ENCODE results near the gene TTC3.
A peak's percentile ranks its signal among the peaks of the same experiment; 100 is the strongest.
"Not testable (repeated sequence)": the region's sequence is repeated elsewhere in the genome, so short reads cannot be mapped to it uniquely, and the experiment has no call there.

Gene TTC3

DNA sequence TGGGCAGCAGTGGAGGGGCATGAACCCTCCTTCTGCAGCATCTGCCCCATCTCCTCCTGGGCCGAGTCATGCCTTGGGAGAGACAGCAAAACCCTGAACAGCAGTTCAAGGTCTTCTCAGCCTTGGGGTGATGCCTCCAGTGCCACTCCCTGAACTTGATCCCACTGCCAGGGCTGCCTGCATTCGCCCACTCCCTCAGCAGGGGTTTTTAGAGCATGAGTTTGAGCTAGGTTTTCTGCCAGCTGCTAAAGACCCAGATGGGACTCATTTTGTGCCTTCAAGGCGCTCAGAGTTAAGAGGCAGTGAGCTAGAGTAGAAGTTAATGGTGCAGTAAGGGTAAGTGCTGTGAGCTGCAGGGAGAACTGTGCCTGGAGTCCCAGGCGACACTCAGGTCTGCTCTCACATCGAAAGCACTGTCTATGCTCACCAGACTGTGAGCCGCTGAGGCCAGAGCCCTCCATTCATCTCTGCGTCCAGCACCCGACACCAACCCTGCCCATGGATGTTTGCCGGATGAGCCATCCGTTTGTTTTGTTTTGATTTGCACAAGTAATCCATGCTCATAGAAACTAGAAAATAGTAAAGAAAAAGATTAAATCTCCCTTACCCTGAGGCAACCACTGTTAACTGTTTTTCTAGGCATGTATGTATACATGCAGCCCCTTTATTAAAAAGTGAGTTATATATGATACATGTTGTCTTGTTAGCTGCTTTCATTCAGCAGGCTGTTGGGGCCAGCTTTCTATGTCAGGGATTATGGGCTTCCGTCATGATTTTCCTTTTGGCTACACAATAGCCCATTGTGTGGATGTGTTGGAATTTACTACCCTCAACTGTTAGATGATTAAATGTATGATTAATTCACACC lies 126.2 kb downstream of the TTC3 start:
- DNase-seq, result no peak

DNA sequence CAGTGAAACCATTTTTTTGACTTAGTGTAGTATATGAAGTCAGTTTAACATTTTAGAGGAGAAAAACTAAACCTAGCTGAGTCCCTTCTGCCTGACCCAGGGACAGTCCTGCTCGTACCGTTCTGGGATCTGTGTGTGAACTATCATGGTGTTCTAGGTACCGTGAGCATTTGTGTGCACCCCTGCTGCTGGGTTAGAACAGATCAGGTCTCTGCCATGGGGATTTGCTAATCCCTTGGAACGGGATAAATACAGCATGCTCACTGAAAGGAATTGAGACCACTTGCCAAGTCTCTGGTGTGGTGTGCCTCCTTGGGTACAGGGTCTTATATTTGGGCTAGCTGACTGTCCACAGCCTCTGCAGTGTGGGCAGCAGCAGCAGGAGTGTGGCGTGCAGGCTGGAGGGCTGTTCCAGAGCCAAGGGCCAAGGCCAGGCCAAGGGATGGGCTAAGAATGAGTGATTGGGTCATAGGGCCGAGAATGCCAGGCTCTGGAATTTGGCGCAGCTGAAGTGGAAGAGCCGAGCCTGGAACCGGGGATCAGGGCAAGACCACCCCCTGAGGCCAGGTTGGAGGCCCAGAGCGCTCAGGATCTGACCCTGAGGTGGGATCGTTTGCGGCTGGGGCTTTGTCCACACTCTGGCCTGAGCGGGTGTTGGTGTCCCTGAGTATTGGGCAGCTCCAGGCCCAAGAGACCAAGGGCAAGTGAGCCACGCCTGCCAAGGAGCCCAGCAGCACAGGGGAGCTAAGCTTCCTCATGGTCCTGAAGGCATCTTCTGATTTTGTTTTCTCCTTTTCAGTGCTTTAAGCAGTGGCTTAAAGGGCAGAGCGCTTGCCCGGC lies 127.8 kb downstream of the TTC3 start:
- no peak for DNase-seq

DNA sequence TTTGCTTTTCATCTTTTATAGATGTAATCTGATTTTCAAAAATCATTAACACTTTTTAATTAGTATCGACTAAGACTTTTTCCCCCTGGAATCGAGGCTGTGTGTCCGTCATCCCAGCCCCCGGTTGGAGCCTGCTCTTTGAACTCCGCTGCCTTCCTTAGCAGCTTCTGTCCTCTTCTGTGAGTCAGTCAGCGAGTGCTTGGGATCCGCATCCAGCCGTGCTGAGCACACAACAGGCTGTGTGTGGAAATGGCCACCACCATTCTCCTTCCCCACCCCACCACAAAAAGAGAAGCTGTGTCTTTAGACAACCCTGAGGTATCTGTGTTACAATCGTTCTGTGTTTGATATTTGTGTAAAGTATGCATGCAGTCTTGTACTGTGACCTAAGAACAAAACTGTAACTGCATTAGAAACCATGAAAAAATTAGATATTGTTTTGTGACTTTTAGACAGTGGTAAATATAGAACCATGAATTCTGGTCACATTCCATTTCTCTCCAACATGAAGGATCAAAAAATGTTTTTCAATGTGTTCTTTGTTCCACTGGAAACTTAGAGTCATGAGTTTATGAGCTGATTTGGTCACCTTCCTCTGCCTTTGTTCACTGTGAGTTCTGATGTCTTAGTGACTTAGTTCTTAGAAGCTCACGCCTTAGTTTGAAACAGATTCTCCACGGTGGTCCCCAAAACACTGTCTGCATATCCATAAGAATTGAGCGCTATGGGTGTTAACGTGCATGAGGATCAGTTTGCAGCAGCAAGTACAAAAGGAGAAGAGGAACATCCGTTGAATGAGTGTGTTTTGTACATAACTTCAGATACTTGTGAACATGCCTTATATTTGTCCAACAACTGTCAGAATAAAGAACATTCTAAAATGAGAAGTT lies 129.4 kb downstream of the TTC3 start:
- DNase-seq, result no peak

DNA sequence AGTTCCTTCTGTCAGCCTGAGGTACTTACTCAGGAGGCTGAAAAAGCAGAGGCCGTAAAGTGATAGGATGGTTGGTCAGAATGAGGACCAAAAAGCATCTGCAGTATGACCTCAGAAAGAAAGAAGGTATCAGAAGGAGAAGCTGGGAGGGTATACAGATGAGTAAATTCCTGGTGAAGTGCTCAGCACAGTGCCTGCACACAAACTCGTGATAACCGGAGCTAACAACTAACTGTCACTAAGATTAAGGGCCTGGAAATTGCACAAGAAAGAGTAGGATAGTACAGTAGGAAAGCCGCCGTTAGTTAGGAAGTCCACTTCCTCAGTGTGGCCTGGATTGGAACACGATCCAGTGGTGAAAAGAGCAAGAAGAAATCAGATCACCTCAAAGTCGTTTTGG lies 131.5 kb downstream of the TTC3 start:
- no peak for DNase-seq

DNA sequence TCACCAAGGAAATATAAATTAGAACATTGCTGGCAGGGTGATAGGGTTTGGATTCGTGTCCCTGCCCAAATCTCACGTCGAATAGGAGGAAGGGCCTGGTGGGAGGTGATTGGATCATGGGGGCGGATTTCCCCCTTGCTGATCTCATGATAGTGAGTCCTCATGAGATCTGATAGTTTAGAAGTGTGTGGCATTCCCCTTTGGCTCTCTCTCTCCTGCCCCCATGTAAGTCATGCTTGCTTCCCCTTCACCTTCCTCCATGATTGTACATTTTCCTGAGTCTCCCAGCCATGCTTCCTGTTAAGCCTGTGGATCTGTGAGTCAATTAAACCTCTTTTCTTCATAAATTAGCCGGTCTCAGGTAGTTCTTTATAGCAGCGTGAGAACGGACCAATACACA lies 133.4 kb downstream of the TTC3 start:
- no peak for DNase-seq

DNA sequence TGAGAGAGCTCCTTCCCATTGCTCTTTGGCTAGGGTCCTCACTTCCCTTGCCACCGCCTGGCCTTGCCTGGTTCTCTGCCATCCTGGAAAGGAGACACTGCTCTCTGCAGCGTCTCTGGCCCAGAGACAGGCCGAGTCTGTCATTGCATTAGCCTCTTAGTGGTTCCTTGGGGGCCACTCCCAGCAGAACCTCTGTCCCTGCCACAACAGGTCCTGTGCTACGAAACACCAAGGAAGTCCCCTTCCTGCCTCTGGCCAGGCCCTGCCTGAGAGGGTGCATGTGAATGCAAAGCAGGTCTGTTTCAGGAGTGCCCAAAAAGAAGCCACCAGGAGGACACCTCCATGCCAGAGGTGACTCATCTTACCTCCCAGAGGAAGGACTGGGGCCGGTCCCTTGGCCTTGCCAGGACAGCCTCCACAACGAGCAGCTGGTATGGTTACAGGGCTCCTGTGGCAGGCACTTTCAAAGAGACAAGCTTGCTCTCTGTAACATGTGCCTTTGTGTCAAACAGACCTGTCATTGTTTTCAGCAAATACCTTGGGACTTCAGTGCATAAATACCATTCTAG lies 134.5 kb downstream of the TTC3 start:
- DNase-seq, result no peak

DNA sequence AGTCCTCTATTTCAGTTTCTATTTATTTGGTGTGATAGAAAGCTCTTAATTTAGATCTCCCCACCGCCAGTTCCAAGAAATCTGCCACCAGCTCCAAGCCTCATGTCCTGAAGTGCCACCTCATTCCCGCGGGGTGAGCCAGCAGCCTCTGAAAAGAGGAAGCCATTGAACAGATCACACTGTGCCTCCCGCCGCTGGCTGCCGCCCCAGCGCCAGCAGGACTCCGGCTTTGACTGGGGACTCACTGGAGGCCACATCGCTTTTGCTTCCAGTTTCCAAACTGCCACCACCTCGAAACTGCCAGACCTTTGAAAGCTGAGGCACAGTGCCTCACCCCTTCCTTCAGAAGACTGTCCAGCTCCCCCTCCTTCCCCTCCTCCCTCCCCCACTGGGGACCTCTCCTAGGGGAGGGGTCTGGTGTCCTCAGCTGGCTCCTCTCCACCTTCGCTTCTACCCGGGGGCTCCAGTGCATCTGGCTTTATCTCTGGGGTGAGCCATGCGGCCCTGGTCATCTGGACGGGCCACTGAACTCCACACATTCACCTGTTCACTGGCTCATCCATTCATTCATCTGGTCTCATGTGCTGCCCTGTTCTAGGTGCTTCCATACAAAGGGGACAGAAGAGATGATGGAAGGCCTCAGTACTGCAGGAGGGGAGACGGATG lies 135.1 kb downstream of the TTC3 start:
- no peak for DNase-seq

DNA sequence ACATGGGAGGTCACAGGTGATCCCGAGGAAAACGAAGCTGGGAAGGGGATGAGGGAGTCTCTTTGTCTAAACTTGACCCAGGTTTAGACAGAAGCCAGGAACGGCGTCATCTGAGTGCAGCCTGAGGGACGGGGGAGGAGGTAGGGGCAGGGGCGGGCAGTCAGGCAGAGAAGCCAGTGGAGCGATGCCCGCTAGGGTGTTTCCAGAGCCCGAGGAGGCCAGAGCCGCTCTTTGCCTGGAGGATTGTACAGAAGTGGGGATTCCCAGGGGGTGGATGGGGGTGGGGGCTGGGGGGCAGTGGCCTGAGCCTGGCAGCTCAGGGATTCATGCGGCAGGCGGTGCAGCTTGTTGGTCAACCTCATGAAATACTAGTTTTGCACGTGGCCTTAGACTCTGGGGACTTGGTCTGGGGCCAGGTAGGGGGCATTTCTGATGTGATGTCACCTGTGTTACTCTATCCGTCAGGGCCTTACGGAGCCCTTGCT lies 135.7 kb downstream of the TTC3 start:
- no peak for DNase-seq

DNA sequence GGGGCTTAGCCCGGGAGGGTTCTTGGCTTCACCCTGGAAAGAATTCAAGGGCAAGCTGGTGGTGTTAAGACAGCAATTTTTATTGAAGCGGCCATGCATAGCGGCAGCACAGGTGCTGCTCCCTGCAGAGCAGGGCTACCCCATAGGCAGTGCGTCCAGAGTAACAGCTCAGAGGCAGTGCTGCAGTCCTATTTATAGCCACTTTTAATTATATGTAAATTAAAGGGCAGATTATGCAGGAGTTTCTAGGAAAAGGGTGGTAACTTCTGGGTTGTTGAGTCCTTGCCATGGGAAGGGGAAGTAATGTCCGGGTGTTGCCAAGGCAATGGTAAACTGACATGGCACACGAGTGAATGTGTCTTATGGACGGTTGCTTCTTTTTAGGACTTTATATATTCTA lies 137.1 kb downstream of the TTC3 start:
- DNase-seq, result no peak

DNA sequence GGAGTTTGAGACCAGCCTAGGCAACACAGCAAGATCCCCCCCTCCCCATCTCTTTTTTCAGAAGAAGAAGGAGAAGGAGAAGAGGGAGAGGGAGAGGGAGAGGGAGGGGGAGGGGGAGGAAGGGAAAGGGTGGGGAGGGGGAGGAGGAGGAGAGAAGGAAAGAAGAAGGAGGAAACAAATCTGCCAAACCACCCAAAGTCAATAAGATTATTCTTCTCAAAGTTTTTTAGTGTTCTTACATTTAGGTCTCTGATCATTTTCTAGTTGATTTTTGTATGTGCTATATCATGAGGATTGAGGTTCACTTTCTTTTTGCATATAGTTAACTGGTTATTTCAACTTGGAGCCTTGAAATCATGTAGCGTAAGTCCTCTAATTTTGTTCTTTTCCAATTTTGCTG lies 137.7 kb downstream of the TTC3 start:
- no peak for DNase-seq

DNA sequence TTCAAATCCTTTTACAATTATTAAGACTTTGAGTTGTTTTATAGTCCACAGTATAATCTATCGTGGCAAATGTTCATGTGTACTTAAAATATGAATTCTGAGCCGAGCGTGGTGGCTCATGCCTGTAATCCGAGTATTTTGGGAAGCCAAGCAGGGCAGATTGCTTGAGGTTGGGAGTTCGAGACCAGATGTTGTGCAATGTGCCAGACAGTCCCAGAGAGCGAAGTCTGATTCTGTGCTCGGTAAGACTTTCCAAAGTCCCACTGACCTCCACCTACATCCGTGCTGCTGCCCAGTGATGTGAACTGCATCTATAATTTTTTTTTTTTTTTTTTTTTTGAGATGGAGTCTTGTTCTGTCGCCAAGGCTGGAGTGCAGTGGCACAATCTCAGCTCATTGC lies 141.9 kb downstream of the TTC3 start:
- no peak for DNase-seq

DNA sequence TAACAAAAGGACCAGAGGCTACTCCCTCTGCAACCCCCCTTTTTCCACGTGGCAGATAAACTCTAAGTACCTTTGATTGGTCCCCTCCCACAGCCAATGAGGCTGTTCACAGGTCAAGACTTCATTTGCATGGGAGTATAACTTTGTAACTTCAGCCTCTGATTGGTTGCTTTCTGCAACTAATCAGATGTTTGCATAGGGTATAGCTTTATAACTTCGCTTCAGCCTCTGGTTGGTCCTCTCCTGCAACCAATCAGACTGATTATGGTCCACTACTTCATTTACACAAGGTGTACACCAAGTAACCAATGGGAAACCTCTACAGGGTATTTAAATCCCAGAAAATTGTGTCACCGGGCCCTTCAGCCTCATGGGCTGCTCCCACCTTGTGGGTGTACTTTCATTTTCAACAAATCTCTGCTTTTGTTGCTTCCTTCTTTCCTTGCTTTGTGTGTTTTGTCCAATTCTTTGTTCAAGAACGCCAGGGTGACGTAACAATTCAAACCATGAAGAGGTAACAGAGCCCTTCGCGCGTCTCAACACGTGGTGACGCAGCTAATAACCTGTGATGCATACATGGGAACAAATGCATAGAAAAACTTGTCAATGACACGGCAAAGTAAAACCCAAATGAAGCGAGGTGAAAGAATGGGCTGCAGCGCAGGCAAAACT lies 146.8 kb downstream of the TTC3 start:
- no peak for DNase-seq

DNA sequence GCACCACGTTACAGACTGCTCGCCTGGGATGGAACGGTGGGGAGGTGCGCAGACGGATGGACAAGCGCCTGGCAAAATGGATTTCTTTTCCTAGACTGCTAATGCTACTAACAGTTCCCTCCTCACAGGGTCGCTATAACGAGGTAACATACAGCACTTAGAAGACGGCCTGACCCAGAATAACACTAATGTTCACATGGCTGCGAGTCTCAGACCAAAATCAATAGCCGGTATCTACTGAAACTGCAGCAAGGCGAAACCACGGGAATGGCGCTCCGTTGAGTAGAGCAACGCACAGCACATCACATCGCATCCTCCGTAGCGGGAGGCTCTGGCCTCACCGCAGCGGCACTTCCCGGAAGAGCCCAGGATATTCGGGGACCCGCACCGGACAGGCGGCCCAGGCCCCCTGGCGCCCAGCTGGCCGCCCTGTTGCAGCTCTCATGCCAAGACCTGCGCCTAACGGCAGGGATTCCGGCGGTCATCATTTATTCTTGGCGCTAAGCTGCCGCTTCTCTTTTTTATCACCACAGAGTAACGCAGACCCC lies 147.5 kb downstream of the TTC3 start:
- DNase-seq, result no peak

DNA sequence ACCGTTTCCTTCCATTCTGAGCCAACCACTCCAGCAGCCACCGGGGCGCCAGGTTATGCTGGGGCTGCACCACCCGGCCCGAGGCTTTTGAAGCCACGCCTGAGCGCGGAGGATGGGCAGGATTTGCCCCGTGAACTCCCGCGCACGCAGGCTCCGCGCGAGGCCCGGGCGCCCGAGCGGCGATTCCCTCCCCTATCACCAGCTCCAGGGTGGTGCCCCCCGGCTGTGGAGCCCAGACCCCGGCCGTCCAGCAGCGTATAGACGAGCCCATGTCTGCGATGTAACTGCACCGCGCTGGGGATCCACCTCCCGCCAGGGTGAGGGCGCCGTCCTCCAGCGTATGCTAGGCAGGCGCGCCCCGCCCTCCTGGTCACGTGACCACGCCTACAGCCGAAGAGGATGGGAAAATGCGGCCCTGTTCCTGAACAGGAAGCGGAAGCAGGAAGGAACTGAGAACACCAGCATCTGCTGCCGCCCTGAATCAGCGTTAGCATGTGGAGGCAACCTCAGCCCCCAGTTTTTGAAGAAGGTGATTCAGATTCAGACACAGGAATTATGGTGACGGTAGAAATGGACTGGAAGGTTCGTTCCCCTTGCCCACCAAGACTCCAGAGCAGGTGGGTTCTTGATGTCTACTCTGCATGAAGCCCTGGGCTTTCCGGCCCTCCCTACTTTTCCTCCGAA lies 148.1 kb downstream of the TTC3 start:
- peak; percentile 90 for DNase-seq

DNA sequence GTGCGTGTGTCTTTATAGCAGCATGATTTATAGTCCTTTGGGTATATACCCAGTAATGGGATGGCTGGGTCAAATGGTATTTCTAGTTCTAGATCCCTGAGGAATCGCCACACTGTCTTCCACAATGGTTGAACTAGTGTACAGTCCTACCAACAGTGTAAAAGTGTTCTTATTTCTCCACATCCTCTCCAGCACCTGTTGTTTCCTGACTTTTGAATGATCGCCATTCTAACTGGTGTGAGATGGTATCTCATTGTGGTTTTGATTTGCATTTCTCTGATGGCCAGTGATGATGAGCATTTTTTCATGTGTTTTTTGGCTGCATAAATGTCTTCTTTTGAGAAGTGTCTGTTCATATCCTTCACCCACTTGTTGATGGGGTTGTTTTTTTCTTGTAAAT lies 149.2 kb downstream of the TTC3 start:
- DNase-seq, result not testable (repeated sequence)

DNA sequence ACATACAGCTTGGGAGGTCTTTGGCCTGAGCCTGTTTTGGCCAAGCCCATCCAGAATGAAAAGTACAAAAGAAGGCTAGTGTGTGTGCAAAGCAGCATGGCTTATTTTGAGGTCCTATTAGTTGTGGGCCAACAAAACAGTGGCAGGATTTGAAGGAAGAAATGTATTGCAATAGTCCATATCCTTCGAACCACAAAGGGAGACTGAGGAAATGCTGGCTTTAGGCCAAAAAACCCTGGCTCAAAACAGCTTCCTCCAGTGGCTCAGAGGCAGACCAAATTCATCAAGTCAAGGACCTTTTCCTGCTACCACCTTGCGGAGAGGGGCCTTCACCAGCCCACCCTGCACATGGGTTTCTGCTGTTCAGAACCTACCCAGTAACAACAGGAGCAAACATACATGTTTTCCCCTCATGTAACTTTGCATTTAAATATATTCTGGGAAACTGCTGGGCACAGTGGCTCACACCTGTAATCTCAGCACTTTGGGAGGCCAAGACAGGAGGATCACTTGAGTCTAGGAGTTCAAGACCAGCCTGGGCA lies 150.8 kb downstream of the TTC3 start:
- no peak for DNase-seq

DNA sequence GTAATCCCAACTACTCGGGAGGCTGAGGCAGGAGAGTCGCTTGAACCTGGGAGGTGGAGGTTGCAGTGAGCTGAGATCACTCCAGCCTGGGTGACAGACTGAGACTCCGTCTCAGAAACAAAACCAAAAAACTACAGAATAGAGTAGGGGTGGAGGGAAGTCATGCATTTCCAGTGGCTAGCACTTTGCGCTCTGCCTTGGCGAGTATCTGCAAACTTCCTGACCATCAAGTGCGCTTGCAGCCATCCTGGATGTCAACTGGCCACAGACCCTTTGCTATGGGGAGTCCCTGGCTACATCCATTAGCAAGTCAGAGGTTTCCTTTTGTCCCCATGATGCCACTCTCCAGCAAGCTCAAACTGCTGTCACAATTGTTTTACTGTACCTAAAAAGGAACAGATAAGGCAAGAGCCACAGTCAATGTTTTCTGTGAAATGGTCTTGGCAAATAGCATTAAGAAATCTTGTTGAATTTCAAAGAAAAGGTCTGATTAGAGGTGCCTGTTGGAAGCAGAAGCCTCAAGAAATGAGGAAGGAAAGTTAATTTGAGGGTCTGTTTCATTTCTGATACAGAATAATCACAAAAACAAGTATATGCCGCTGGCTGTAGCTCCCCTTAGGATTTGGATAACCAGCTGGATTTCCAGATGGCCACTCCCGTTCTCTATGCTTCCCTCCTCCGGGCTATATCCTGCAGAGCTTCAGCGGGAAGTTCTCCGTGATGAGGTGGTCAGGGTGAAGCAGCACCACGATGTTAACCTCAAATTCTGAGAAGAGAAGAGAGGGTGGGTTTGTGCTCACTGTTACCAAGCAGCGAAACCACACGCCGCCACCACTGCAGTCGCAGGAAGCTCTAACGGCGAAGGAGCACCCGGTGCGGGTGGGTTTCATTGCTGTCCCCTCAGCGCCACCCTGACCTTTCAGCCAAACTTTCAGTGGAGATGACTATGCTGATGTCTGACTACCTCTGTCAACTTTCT lies 152.1 kb downstream of the TTC3 start:
- DNase-seq, result no peak

DNA sequence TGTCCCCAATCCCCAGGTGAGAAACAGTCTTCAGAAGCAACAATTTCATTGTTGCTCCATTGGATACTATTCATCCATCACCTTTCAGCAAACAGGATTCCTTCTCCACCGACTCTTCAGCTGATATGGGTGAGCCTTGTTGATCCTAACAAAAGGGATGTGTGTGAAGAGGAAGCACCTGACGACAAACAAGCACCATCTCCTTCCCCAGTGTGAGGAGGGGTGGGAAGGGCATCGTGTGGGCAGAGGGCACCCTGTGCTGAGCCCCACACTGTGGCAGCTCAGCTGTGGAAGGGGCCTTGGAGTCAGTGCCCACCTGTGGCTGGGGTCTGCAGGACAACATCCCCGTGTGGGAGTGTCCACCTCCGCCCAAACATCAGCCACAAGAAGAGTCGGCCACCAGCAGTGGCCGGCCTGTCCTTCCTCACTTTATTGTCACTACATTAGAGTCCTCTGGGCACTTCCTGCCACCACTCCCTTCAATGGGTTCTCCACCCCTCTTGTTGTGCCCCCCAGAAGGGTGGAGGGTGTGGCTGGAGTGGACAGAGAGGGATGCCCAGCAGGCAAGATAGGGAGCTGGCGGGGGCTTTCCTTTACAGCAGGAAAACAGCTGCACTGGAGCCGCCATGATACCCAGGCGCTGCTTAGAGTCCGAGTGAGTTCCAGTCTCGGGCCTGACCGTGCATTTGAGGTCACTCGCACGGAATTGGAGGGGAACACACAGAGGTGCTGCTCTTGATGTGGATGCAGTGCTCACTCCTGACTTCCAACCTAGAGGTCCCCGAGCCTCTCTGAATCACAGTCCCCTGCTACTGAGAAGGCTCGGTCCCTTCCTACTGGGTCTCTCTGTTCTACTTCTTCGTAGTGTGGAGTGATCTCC lies 153.2 kb downstream of the TTC3 start:
- DNase-seq, result no peak

All from DMS79 (cell line).